Measurements from ENCODE around the gene ERH. TPM values are rescaled to one million over a fixed set of nuclear protein-coding genes. Genes with fewer than 3 reads are reported as not detected.

ERH gene
- total RNA-seq, 2 donors from 2014 or later = 68.5 to 111 TPM

- no peaks in the 10 kb centered on the region for H3K9me3 ChIP-seq
- DNase-seq (ENCODE audit: low spot score) = no peak
- intact Hi-C loops (cut with DNase I) = no loop called here
- WGBS = 83% methylated on average over 2 of the region's 2 CpGs
- TF ChIP-seq POLR2AphosphoS5 (IDR thresholded peaks at IDR 0.05) (no peak), CTCF (IDR thresholded peaks at IDR 0.05) (no peak), POLR2A (IDR thresholded peaks at IDR 0.05) (no peak)
- H3K4me1 ChIP-seq (replicated peaks) = no peaks in the 10 kb centered on the region
- H3K36me3 ChIP-seq = no peaks in the 10 kb centered on the region
- H3K27me3 ChIP-seq (replicated peaks; ENCODE audit: insufficient read depth) = no peaks in the 10 kb centered on the region
- no peak overlapping the region for H3K27ac ChIP-seq
- H3K4me3 ChIP-seq = no peak overlapping the region
Observed at GRCh38 chr14:69432364-69432763, 34.3 kb upstream of the ERH start.

GRCh38 chr14:69430306-69430939 lies 32.3 kb upstream of the ERH start:
- no peak for DNase-seq (ENCODE audit: low spot score)
- no peaks in the 10 kb centered on the region for H3K27me3 ChIP-seq (replicated peaks; ENCODE audit: insufficient read depth)
- no peak overlapping the region for H3K27ac ChIP-seq
- H3K36me3 ChIP-seq = no peaks in the 10 kb centered on the region
- intact Hi-C loops (cut with DNase I) = no loop called here
- H3K9me3 ChIP-seq = no peaks in the 10 kb centered on the region
- no peak for TF ChIP-seq POLR2A (IDR thresholded peaks at IDR 0.05)
- TF ChIP-seq CTCF (IDR thresholded peaks at IDR 0.05) = no peak
- 65% methylated on average over 1 of the region's 1 CpG for WGBS
- H3K4me3 ChIP-seq = no peak overlapping the region
- H3K4me1 ChIP-seq (replicated peaks) = no peaks in the 10 kb centered on the region

GRCh38 chr14:69429643-69430042 lies 31.5 kb upstream of the ERH start:
- no peak for DNase-seq (ENCODE audit: low spot score)
- Histone ChIP-seq H3K27ac (no peak overlapping the region), H3K27me3 (replicated peaks; ENCODE audit: insufficient read depth) (no peaks in the 10 kb centered on the region), H3K9me3 (no peaks in the 10 kb centered on the region), H3K36me3 (no peaks in the 10 kb centered on the region), H3K4me3 (no peak overlapping the region), H3K4me1 (replicated peaks) (no peaks in the 10 kb centered on the region)
- intact Hi-C loops (cut with DNase I) = no loop called here
- TF ChIP-seq POLR2AphosphoS5 (IDR thresholded peaks at IDR 0.05) (no peak), POLR2A (IDR thresholded peaks at IDR 0.05) (no peak), CTCF (IDR thresholded peaks at IDR 0.05) (no peak)

GRCh38 chr14:69428289-69428998 lies 30.3 kb upstream of the ERH start:
- 92% methylated on average over 6 of the region's 6 CpGs for WGBS
- intact Hi-C loops (cut with DNase I) = no loop called here
- Histone ChIP-seq H3K4me3 (no peak overlapping the region), H3K4me1 (replicated peaks) (no peaks in the 10 kb centered on the region), H3K27ac (no peak overlapping the region), H3K27me3 (replicated peaks; ENCODE audit: insufficient read depth) (no peaks in the 10 kb centered on the region), H3K36me3 (no peaks in the 10 kb centered on the region), H3K9me3 (no peaks in the 10 kb centered on the region)
- no peak for TF ChIP-seq POLR2AphosphoS5 (IDR thresholded peaks at IDR 0.05)
- no peak for TF ChIP-seq CTCF (IDR thresholded peaks at IDR 0.05)
- no peak for TF ChIP-seq POLR2A (IDR thresholded peaks at IDR 0.05)
- no peak for DNase-seq (ENCODE audit: low spot score)

GRCh38 chr14:69427596-69427995 lies 29.5 kb upstream of the ERH start:
- intact Hi-C loops (cut with DNase I) = no loop called here
- WGBS = 100% methylated on average over 1 of the region's 1 CpG

More at GRCh38 chr14:69427596-69427995, 29.5 kb upstream of the ERH start:
- Histone ChIP-seq H3K4me3 (no peak overlapping the region), H3K36me3 (no peaks in the 10 kb centered on the region), H3K9me3 (no peaks in the 10 kb centered on the region), H3K27ac (no peak overlapping the region), H3K4me1 (replicated peaks) (no peaks in the 10 kb centered on the region), H3K27me3 (replicated peaks; ENCODE audit: insufficient read depth) (no peaks in the 10 kb centered on the region)
- TF ChIP-seq POLR2AphosphoS5 (IDR thresholded peaks at IDR 0.05) = no peak
- TF ChIP-seq CTCF (IDR thresholded peaks at IDR 0.05) = no peak
- no peak for TF ChIP-seq POLR2A (IDR thresholded peaks at IDR 0.05)
- DNase-seq (ENCODE audit: low spot score) = no peak
